HG03378 (cell line): Measurements from ENCODE around the gene ICAM1.

Experiments used
- ATAC-seq: cut with Tn5 transposase; IDR thresholded peaks from one replicate; pipeline ENCODE4 v1.9.1; 2021; ENCODE audit warnings: mild to moderate bottlenecking, moderate library complexity; ENCODE audit not compliant: unreplicated experiment

ICAM1 gene

DNA sequence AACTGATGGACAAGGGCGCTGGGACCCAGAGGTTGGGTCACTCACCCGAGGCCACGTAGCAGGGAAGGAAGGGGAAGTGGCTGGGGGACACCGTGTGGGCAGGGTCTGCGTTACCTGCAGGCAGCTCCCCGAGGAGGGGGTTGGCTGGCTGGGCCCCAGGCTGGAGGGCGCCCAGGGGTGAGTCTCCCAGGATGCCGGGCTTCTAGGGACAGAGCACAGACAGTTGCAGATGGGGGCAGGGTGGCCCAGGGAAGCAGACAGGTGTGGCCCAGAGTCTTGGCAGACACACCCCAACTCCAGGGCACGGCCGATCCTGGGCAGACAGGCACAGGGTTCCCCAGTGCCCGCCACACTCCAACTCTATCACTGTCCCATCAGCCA is 50.5 kb downstream of the ICAM1 start:
- no peak for ATAC-seq

DNA sequence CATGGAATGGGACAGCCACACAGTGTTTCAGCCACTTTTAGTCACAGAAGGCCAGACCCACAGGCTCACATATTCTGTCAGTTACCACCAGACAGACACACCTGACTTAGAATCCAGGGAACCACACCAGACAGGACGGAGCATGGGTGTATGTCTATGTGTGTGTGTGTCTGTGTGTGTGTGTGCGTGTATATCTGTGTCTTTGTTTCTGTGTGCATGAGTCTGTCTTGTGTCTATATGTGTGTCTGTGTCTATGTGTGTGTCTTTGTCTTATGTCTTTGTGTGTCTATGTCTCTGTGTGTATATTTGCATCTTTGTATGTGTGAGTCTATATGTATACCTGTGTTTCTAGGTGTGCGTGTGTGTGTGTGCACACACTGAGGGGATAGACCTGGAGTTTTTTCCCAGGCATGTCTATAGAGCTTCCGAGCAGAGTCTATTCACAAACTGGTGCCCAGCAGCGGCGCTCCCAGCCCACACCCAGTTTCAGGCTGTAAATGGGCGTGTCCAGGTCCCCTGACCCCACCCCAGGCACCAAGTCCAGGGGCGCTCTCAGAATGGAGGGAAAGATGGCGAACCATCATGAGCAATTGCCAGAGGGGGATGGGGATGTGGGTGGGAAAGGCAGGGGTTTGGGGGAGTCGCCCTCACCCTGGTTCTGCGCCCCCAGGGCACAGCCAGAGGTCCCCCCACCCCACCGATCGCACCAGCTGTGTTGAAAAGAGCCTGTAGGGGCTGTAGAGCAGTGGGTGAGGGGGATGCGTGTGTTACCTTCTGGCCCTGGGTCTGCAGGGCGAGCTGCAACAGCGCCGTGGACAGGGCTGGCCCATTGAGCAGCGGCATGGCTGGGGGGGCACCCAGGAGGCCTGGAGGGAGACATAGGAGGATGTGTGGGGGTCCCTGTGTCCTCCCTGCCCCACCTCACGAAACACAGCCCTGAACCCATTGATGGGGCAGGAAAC is 51.2 kb downstream of the ICAM1 start:
- ATAC-seq: no peak

- ATAC-seq: no peak
Observed at GRCh38 chr19:10325732-10326131, 54.8 kb downstream of the ICAM1 start.

GRCh38 chr19:10327793-10328192 is 56.9 kb downstream of the ICAM1 start:
- no peak for ATAC-seq

DNA sequence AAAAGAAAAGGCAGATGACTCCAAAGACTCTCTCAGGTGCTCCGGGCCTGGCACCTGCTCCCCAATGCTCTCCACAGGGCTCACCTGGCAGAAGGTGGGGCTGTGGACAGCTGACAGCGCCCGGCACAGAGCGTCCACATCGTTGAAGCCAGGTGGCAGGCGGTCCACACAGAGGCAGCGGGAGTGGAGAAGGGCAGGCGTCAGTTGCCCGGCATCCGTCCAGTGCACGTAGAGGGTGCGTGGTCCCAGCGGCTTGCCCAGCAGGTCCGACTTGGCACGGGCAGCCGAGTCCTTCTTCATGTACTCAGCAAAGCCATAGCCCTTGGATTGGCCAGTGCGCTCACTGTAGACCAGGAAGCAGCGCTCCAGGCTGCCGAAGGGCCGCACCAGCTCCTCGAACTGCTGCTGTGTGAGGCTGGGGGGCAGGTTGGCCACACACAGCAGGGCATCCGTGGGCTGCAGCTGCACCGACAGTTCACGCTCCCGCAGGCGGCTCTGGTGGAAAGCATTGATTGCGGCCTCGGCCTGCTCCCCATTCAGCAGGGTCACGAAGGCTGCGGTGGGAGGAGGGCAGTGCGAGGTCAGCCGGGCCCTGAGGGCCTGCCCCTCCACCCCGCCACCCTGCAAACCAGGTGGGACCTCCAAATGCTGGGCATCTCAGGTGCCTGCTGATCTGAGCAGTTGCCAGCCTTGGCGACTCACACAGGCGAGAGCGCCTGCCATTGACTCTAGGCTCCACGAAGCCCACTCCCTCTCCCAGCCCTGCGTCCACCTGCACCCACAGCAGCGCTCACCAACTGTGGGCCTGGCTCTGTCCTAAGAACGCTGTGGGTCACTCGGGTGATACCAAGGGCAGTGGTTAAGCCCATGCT is 57.9 kb downstream of the ICAM1 start:
- no peak for ATAC-seq

DNA sequence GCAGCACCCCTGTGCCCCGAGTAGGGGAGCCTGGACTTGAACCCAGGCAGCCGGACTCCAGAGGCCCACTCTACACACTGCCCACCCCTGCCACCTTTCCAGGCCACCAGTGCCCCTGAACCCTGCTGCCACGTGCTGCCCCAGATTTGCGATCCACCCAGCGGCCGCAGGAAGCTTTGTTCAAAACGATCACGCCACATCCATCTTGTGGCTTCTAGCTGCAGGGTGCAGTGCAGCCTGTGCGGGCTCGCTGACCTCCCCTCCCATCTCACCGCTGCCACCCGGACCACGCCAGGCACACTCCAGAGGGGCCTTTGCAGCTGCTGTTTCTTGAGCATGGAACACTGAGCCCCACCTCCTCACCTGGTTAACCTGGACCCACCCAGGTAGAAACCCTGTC is 58.6 kb downstream of the ICAM1 start:
- no peak for ATAC-seq

- ATAC-seq: peak; percentile 13
Observed at GRCh38 chr19:10332158-10332964, 61.4 kb downstream of the ICAM1 start.

GRCh38 chr19:10332965-10333757 is 62.2 kb downstream of the ICAM1 start, which contains the start of gene RAVER1:
Gene RAVER1, minus strand, starts transcription at chr19:10333529. Its CDS starts 22 bp downstream, at chr19:10333507.
- peak; percentile 68 for ATAC-seq

GRCh38 chr19:10333758-10334587 is 63.1 kb downstream of the ICAM1 start:
- no peak for ATAC-seq

DNA sequence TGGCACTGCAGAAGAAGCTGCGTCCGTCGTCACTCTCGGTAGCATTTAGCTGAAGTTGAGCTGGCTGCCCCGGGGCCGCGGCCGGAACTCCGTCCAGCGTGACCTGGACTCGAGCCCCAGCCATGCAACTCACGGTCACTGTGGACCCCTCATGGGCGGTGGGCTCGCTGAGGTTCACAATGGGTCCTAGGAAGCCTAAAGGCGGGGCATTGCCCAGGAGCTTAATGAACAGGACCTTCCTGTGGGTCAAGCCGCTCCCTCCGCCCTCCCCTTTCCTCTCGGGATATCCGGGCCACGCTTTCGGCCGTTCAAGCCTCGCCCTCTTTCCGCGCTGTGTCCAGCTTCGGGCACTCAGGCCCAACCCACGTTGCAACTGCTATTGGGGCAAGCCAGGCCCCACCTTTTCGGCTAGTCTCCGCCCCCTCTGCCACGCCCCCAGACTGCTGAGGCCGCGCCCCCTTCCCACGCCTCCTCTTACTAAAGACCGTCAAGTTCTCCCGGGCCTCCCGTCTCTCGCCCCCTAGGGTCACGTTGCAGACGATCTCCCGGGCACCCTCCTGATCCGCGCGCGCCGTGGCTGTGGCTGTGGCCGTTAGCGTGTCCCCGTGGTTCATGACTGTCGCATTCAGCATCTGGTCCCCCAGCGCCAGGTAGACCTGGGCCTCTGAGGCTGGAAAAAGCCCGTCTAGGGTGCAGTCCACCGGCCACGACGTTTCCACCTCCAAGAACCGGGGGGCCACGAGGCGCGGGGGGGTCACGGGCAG is 63.9 kb downstream of the ICAM1 start:
- ATAC-seq: no peak

- no peak for ATAC-seq
Observed at GRCh38 chr19:10335352-10335985, 64.5 kb downstream of the ICAM1 start.
